ENCODE data around the gene LGR4. TPM values are rescaled to one million over a fixed set of nuclear protein-coding genes. Genes with fewer than 3 reads are reported as not detected.

LGR4 gene
- total and polyA plus RNA-seq, 10 of the 15 experiments (the other 5 are each of a cell fraction or from before 2014, with no cell fraction given) = under 0.01 to 0.64 (median 0.04) TPM; not detected in 5

GRCh38 chr11:27319072-27319471, 153.5 kb downstream of the LGR4 start (continued):
- TF ChIP-seq NFYB (IDR thresholded peaks at IDR 0.05; ENCODE audit: insufficient read depth, low read depth, low read length) = no peak
- TF ChIP-seq MEF2B (IDR thresholded peaks at IDR 0.05; ENCODE audit: partially characterized antibody, poor library complexity, severe bottlenecking) = no peak
- TF ChIP-seq IKZF2 (IDR thresholded peaks at IDR 0.05) = peak; percentile 63 to 68; a peak in 3 of 4 replicates
- peak; percentile 96 for TF ChIP-seq JUNB (IDR thresholded peaks at IDR 0.05)
- TF ChIP-seq ZBTB33 (IDR thresholded peaks at IDR 0.05) = no peak
- TF ChIP-seq DPF2 (IDR thresholded peaks at IDR 0.05) = 0 out of 2 replicates have a peak, but pooled peaks have one; percentile 50
- peak; percentile 81; the same call in 1 of the 2 replicates for TF ChIP-seq NFIC (IDR thresholded peaks at IDR 0.05; ENCODE audit: low read depth, low read length)
- peak; percentile 73; the same call in 1 of the 2 replicates for TF ChIP-seq FOXM1 (IDR thresholded peaks at IDR 0.05; ENCODE audit: low read depth, low read length)
- no peak for TF ChIP-seq KAT2A (conservative IDR thresholded peaks at IDR 0.05; ENCODE audit: control insufficient read depth, low read depth, low read length)
- TF ChIP-seq BACH1 (IDR thresholded peaks at IDR 0.05; ENCODE audit: borderline replicate concordance) = peak; percentile 82; the same call in 1 of the 2 replicates
- TF ChIP-seq MLLT1 (IDR thresholded peaks at IDR 0.05) = no peak
- TF ChIP-seq EED (IDR thresholded peaks at IDR 0.05; ENCODE audit: low read depth) = 0 out of 2 replicates have a peak, but pooled peaks have one; percentile 39
- TF ChIP-seq TAF1 (IDR thresholded peaks at IDR 0.05; ENCODE audit: borderline replicate concordance, low read depth, low read length) = no peak
- TF ChIP-seq POU2F2 (IDR thresholded peaks at IDR 0.05; ENCODE audit: borderline replicate concordance, low read depth, low read length) = peak; percentile 83; the same call in 2 of the 3 replicates
- TF ChIP-seq BHLHE40 (IDR thresholded peaks at IDR 0.05; ENCODE audit: borderline replicate concordance in 1 of 2, low read depth in 2 of 2, low read length in 1 of 2) = peak in 1 of 2 experiments; percentile 56; a peak in 2 of 4 replicates
- TF ChIP-seq EGR1 (IDR thresholded peaks at IDR 0.05; ENCODE audit: borderline replicate concordance in 1 of 2, low read depth in 2 of 2, low read length in 2 of 2) = no peak
- TF ChIP-seq HDGF (IDR thresholded peaks at IDR 0.05) = no peak
- TF ChIP-seq SP1 (IDR thresholded peaks at IDR 0.05; ENCODE audit: low read depth, low read length) = peak; percentile 16
- no peak for TF ChIP-seq ESRRA (IDR thresholded peaks at IDR 0.05; ENCODE audit: low read length)
- TF ChIP-seq SIN3A (IDR thresholded peaks at IDR 0.05; ENCODE audit: low read depth, low read length) = no peak
- TF ChIP-seq RBBP5 (conservative IDR thresholded peaks at IDR 0.05) = no peak
- TF ChIP-seq NR2C1 (IDR thresholded peaks at IDR 0.05) = no peak
- no peak for TF ChIP-seq SIX5 (IDR thresholded peaks at IDR 0.05; ENCODE audit: low read depth, low read length, severe bottlenecking)
- no peak for TF ChIP-seq STAT1 (conservative IDR thresholded peaks at IDR 0.05)
- TF ChIP-seq TARDBP (IDR thresholded peaks at IDR 0.05; ENCODE audit: borderline replicate concordance) = no peak
- 0 out of 2 replicates have a peak, but pooled peaks have one; percentile 17 for TF ChIP-seq IKZF1 (conservative IDR thresholded peaks at IDR 0.05)
- no peak for TF ChIP-seq SMAD5 (IDR thresholded peaks at IDR 0.05; ENCODE audit: low read depth)
- TF ChIP-seq SMC3 (IDR thresholded peaks at IDR 0.05; ENCODE audit: borderline replicate concordance, low read length) = no peak
- TF ChIP-seq SRF (IDR thresholded peaks at IDR 0.05; ENCODE audit: low read depth in 2 of 2, low read length in 2 of 2) = no peak
- no peak for TF ChIP-seq PAX5 (IDR thresholded peaks at IDR 0.05; ENCODE audit: borderline replicate concordance, low read depth, low read length)

Measured in GM12878 (cell line).